Heart left ventricle (tissue), 13 donors: Measurements from ENCODE around the gene LCP2.

Experiments used
- POLR2A ChIP-seq, 2 donors: fragments of 450-650 bp; IDR thresholded peaks; one replicate each; pipeline ENCODE4 v1.6.1; 2017; ENCODE audit warnings: antibody characterized with exemption in 2 of 2, mild to moderate bottlenecking in 2 of 2, moderate library complexity in 2 of 2
- TF ChIP-seq, protein P1 (sequence below), 12 donors: fragments of 200-600 bp; sonication (generic) in 4 of 12; IDR thresholded peaks; one replicate each; pipeline versions ENCODE4 v1.5.0 to v1.8.0; 2018 to 2022; ENCODE audit warnings: antibody characterized with exemption in 12 of 12, mild to moderate bottlenecking in 5 of 12
- donor health status: ischemic (EF 13 %, LVEDD 7.1; RV severe dilation, severe dysfunction).
- donor health status: DM: no; HTN: yes; CAD: no.
- donor health status: DM: no; HTN: no; CAD: no.
- donor health status: ischemic (EF 25% LVEDD 6.9; RV normal size, moderate dysfunction).
- donor health status: ischemic (EF 25% LVEDD 5.7; RV mildly dilated, moderate dysfunction).
- donor health status: ischemic (EF 35%, LVEDD 5.7; RV mildly dilated, moderate dysfunction).
- donor health status: nonischemic (EF 11% LVEDD 7.7; RV severe dilation, severe dysfunction).
- donor health status: DM: yes; HTN: yes; CAD: no.
- donor health status: PGD.
- donor health status: ischemic (EF 29% LVEDD 5.4; RV normal size, mild dysfunction).
- donor health status: nonischemic (EF 23%, LVEDD 6.1; RV moderate dilation, normal function).

- TF ChIP-seq, protein P1, sequence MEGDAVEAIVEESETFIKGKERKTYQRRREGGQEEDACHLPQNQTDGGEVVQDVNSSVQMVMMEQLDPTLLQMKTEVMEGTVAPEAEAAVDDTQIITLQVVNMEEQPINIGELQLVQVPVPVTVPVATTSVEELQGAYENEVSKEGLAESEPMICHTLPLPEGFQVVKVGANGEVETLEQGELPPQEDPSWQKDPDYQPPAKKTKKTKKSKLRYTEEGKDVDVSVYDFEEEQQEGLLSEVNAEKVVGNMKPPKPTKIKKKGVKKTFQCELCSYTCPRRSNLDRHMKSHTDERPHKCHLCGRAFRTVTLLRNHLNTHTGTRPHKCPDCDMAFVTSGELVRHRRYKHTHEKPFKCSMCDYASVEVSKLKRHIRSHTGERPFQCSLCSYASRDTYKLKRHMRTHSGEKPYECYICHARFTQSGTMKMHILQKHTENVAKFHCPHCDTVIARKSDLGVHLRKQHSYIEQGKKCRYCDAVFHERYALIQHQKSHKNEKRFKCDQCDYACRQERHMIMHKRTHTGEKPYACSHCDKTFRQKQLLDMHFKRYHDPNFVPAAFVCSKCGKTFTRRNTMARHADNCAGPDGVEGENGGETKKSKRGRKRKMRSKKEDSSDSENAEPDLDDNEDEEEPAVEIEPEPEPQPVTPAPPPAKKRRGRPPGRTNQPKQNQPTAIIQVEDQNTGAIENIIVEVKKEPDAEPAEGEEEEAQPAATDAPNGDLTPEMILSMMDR (IDR thresholded peaks at IDR 0.05): no peak
- no peak for TF ChIP-seq POLR2A (IDR thresholded peaks at IDR 0.05)
These were observed 40.7 kb upstream of the LCP2 start for GRCh38 chr5:170338291-170338690.
